ENCODE data around the gene GAB2.

GRCh38 chr11:78399136-78399535 is 18.5 kb downstream of the GAB2 start:
- no peak for TF ChIP-seq POLR2AphosphoS5 (IDR thresholded peaks at IDR 0.05; ENCODE audit: low read depth, low read length)
- TF ChIP-seq POLR2A (IDR thresholded peaks at IDR 0.05; ENCODE audit: low read depth, low read length) = no peak
- no peak for TF ChIP-seq SPI1 (IDR thresholded peaks at IDR 0.05; ENCODE audit: low read depth, low read length)
